ENCODE measurements around the gene KCNK17.
"Not testable (repeated sequence)": the region's sequence is repeated elsewhere in the genome, so short reads cannot be mapped to it uniquely, and the experiment has no call there.

KCNK17 gene

DNA sequence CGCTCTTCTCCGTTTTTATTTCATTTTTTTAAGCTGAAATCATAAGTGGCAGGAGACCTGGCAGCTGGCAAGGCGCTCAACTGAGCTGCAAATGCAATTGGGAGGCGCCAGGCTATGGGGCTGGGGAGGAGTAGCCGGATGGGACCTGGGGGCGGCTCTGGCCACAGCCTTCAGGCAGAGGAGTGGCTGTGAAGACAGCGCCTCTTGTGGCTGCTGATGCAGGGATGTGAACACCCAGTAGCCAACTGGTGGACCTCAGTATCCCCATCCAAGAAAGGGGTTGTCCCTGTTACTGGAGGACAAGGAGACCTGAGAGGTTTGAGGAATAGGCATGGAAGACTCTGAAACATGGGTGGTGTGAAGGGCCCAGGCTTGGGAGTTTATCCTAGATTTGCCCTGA lies 12.6 kb downstream of the KCNK17 start:
- DNase-seq, result no peak

DNA sequence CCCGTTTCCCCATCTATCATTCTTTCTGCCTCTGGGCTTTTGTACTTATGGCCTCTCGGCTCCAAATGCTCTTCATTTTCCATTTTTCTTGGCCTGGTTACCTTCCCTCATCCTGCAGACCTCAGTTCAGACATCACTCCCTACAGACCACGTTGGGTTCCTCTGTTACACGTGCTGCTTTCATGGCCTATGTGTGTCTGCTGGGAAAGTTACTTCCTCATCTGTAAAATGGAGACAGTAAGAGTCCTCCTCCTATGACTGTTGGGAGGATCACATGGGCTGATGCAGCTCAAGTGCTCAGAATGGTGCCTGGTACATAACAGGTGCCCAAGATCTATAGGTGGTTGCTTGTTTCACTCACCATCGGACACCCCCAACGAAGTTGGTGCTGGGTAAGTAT lies 13.5 kb downstream of the KCNK17 start:
- DNase-seq, result no peak

DNA sequence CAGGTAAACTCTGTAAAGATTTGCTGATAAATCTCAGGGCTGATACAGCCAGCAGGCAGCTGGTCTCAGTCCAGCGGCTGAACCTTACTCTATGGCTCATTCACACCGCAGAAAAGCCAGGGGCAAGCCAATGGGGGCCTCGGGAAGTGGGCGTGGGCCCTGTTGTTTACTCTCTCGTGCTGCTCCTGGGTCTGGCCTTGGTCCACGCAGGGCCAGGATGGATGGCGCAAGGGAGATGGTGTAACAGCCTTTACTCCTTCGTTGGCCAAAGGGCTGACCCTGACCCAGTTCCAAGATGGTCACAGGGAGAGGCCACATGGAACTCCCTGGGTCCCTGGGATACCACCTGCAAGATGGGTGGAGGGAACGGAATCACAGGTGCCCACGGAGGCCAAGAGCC lies 16.2 kb downstream of the KCNK17 start:
- DNase-seq, result no peak

DNA sequence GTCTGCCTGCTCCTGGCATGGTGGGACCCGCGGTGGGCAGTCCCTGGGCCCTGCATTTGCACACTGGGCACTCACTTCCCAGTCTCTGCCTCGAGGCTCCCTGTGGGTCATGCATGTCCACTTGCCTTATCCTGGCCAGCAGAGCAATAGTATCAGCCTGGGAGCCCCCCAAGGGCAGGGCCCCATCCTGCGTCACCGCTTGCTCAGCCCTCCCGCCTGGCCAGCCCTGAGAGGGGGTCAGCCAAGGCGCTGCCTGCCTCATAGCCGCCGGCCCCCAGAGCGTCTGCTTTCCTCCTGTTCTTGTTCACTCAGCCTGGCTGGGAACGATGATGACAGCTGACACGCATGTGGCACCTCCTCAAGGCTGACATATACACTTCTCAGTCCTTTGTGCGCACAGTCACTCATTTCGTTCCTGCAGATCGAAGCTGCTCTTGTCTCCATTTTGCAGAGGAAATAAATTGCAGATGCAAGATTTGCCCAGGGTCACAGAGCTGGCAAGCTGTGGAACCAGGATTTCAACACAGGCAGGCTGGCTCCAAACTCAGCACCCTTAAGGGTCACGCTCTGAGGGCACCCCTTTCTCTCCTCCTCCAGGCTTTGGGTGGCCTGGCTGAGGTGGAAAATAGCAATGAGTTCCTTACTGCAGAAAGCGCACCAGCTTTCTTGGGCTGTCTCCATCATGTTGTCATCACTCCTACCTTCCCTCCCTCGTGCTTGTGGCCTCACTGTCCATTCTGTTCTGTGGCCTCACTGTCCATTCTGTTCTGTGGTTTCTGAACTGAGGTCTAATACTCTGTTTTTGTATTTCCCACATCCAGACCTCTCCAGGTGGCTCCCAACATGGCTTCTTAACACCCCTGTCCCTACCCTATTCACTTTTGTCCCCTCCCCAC lies 17.2 kb downstream of the KCNK17 start:
- no peak for DNase-seq

DNA sequence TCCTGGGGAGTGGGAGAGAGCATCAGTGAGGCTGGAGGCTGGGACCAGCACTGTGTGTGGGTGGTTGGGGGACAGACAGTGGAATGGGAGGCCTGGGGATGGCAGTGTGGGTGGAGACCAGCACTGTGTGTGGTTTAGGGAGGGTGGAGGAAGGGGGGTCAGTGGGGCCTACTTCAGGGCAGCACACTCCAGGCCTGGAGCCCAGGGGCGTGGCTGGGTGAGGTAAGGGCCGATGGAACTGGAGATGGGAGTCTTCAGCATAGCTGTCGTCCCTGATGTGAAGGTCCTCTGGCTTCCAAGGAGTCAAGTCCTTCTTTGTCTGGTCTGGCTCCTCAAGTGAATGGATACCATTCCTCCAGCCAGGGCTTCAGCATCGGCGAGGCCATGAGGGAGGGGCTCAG lies 18.6 kb downstream of the KCNK17 start:
- DNase-seq, result no peak

DNA sequence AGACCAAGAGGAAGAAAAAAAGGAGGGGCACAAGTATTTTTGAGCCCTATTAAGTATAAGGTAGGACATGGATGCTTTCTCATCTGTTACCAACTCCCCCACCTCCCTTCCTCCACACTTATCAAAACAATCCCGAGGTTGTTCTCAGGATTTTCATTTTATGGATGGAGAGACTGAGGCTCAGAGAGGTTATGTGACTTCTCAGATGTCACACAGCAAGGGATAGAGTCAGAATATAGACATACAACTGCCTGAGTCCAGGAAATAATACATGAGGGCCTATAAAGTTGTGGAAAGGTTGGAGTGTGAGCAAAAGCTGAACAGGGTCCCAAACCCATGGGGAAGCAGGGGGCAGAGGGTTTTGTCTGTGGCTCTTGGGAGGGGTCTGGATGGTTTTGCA lies 19.3 kb downstream of the KCNK17 start:
- no peak for DNase-seq

DNA sequence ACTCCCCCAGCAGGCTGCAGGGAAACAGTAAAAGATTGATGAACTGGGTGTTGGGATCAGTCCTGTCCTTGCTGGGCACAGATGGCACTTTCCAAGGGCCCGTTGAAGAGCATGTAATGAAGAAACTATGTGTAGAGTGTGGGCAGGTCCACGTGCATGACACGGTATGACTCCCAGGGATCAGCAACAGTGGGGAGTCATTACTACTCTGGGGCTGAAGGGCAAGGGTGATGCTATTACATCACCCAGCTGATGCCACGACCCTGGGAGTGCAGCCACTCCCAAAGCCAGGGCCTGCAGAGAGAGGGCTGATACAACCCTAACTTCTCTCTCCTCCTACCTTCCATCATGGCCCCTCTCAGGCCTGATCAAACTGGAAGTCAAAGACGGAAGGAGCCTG lies 20.1 kb downstream of the KCNK17 start:
- DNase-seq, result no peak

DNA sequence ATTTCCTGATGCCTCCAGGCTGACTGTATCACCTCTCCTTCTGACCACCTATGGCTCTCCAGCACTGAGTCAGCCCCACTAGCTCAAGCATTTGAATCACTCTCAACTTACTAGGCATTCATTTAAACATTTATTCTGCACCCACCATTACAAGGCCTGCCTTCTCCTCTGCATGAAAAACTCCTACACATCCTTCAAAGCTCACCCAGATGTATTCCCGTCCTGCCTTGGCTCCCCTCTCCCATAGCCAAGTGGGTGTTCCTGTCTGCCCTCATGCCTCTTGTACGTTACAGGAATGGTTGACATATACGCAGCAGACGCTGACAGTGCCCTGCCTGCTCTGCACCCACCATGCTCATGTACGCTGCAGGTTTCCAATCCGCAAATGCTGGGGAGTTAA lies 21.6 kb downstream of the KCNK17 start:
- DNase-seq, result no peak

DNA sequence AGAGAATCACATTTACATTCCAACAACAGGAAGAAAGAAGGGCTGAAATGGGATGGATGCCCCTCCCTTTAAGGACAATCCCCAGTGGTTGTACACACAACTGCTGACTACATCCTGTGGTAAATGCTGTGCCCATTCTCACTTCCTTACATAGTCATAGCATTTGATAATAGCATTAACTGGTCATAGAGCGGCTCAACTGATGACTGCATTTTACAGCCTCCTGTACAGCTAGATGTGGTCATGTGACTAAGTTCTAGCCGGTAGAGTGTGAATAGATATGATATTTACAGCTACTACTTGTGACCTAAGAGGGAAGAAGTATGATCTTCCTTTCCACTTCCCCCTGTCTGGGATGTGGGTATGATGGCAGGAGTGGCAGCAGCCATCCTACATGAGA lies 24.7 kb downstream of the KCNK17 start:
- DNase-seq, result no peak

DNA sequence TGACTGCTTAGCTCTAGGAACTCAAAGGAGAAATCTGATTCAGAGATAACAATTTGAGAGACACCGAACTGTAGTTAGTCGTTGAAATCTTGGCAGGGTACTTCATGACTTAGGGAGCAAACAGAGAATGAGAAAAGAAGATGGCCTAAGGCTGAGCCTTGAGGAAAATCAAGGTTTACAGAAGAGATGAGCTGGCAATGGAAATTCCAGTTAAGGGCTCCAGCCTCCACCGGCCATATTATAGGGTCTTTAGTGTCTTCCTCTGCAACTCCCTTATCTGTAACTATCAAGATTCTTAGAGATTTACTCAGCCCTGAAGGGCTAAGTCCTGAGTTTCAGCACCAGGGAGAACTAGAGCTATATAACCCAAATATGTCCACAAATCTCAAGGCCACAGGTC lies 26.6 kb downstream of the KCNK17 start:
- DNase-seq, result no peak

DNA sequence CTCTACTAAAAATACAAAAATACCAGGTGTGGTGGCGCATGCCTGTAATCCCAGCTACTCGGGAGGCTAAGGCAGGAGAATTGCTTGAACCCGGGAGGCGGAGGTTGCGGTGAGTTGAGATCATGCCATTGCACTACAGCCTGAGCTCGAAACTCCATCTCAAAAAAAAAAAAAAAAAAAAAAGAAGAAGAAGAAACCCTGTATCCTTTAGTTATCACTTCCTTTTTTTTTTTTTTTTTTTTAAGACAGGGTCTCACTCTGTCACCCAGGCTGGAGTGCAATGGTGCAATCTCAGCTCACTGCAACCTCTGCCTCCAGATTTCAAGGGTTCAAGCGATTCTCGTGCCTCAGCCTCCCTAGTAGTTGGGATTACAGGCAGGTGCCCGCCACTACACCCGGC lies 27.6 kb downstream of the KCNK17 start:
- not testable (repeated sequence) for DNase-seq

DNA sequence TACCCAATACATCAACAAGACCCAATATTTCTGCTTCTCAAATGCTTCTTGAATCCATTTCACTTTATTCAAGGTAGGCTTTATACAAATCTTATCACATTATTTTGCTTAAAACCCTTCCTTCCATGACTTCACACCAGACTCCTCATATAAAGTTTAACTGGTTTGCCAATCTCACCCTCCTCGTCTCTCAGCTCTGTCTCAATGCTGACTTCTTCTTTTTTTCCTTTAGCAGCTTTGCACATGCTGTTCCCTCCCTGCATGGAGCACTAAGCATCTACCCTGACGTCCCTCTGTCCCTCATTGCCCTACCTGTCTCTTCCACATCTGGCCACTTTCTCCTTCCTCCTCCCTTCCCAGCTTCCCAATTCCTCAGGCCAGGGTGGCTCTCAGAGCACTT lies 31.4 kb downstream of the KCNK17 start:
- DNase-seq, result no peak

DNA sequence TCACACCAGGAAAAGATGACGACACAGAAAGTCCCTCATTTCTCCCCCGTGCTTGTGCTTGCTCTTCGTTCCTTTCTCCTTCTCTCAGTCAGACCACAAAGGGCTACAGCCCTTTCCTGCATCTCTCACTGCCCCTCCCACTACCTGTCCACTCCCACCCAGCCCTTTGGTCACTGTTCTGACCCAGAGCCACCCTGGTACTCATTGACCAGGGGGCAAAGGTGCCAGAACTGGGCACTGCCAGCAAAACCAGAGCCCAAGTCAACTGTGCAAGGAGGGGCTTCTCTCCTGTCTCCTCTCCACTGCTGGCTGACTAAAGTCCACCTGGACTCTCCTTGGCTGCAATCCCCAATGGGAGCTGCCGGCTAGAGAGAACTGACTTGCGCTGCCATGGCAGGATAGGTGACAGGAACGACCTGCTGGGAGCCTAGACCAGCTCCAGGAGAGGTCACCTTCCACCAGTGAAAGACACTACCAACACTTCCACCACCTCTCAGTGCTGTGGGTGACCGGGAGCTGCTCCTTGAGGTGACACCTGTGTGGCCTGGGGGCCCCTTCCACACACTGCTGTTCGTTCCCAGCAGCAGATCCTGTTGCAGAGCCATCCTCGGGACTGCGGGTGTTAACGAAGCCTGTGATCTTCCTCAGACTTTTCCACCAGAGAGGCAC lies 32.8 kb downstream of the KCNK17 start:
- DNase-seq, result no peak

DNA sequence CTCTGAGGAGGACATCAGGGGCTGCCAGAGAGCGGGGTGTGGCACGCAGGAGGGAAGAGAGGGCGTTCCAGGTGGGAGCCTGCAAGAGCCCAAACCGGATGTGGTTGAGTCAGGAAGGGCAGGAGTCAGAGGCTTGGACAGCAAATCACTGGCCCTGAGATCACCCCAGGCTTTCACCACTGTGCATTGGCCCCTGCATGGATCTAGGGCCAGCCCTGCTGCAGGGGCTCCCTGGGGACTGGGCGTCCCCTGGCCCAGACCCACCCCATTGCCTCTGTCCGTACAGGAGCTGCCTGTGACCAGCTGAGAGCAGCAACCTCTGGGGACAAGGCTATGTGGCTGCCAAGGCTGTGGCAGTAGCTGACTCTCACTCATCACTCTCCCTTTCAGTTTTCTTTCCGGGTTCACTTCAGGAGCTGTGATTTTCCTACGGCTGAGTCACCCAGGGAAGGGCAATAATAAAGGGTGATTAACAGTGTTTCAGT lies 33.9 kb downstream of the KCNK17 start:
- DNase-seq, result no peak

DNA sequence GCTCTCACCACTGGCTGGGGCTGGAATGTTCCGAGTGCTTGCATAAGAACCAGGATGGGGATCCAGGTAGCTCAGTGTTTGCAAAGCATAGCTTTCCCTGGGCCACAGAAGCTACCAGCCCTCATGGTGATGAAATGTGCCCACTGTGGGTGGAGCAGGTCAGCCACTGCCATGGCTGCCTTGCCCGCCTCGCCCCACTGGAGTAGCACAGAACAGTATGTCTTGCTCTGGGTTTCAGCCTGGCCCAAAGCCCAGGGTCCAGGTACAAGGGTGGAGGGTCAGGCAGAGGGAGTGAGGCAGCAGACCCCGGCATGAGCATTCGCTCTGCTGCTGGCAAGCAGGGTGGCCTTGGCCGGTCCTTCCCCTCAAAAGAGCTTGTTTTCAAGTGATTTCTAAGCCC lies 34.7 kb downstream of the KCNK17 start:
- no peak for DNase-seq

DNA sequence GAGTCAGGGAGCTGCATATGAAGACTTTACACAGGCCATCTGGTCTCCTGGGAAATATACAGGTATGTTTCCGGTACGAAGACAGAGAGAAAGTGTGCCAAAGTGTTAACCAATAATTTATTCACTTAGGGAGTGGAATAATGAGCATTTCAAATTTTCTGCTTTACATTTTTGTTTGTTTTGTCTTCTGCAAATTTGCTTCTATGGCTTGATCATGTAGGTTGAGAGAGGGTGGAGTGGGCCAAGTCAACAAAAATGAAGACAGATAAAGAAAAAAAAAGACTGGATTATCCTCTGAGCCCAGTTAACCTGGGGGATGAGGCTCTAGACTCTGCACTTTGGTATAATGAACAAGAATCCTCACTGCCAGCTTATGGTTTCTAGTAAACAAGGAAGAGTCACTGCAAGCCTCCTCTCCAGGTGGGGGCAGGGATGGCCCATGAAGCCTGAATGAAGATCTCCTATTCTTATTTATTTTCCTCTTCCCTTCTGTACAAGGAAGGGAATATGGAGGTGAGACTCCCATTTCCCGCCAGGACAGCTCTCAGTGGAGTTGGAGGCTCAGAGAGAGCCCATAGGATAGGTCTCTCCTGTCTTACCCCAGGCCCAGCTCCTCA lies 37.7 kb downstream of the KCNK17 start:
- DNase-seq, result no peak

DNA sequence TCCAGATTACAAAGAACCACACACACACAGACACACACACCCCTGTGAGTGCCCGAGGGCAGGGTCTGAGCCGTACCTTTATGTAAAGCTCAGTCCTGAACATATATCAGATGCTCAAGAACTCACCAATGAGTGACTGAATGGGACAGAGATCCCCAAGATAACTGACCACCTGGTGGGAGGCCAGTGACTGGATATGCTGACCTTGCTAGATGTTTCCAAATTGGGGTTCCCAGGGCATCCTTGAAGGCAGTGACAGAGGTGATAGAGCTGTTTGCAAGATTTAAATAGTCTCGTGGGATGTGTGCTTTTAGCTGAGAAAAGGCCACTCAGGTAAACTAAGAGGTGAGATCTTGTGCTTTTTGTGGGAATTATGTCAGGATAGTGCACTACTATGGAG lies 39.3 kb downstream of the KCNK17 start:
- DNase-seq, result no peak

DNA sequence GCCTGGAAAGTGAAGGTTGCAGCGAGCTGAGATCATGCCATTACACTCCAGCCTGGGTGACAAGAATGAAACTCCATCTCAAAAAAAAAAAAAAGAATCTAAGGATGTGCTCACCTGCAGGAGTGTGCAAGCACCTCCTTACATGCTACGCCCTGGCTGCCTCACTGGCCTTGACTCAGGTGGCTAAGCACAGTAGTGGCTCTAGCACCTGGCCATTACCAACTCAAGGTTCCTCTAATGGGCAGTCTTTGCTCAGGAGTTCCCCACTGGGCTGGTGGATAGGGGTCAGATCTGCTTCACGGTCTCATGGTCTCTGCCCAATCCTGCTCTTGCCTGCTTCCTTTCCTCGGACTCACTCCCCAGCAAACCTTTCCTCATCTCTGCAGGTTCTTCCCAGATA lies 39.7 kb downstream of the KCNK17 start:
- no peak for DNase-seq

DNA sequence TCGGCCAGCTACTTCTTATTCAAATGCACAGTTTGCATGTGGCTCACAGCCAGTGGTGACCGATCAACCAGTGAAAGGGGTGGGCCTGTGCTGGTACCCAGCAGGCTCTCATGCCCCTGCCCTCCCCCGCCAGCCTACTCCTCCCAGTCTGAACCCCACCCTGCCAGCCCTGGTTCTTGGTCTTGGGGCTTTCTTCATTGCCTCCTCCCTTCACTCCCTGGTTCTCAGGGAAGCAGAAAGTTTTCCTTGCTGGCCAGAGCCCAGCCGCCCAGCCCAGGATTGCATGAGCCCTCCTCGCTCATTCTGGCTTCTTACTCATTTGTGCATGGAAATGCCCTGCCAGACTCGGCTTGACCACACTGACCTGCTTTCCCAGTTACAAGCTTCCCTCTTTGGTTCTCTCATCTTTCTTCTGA lies 40.8 kb downstream of the KCNK17 start:
- no peak for DNase-seq

DNA sequence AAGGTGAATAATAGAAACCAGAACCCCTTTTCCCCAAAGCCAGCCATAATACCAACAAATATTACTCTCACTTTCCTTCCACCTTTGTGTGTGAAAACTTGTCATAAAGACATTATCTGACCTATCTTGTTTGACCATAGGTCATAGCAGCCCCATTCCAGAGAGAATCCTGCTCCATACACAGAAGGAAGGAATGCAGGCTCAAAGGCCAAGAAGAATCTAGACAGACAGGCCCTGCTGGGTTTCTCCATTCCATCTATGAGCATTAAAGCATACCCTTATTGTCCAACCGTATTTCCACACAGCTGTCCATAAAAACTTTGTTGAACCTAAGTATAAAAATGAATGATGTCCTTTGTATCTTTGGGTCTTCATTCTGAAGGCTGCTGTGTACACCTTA lies 44.3 kb downstream of the KCNK17 start:
- no peak for DNase-seq

DNA sequence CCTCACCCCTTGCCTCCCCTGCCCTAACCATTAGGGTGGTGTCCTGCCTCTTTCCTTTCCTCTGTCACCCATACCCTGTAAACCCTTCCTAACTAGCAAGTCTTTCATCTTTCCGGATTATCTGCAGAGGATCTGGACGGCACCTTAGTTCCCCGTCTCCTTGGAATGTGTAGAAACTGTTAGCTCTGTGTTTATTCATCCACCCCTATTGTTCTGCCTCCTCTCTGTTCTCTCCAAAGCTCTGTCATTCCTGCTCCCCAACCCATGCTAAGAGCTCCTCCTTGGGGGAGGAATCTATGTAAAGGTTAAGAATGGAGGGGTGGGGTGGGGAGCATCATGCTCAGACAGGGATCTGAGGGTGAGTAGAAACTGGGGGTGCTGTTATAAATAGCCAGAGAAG lies 45.5 kb downstream of the KCNK17 start:
- no peak for DNase-seq

DNA sequence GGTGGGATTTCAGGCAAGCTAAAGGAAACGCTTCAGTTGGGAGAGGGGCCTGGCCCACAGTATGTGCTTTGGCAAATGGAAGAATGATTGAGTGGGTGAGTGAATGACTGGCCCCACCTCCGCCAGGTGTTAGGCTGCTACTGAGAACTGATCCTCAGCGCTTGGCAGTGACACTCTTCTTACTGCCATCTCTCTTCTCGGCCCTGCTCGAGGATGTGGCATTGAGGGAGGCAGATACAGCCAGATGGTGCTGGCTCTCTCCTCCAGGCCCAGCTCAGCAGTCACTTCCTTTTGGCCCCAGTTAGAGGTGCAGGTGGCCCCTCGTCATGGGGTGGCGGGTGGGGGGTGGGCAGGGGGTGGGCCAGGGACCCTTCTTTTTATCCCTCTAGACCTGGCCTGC lies 46.0 kb downstream of the KCNK17 start:
- no peak for DNase-seq

DNA sequence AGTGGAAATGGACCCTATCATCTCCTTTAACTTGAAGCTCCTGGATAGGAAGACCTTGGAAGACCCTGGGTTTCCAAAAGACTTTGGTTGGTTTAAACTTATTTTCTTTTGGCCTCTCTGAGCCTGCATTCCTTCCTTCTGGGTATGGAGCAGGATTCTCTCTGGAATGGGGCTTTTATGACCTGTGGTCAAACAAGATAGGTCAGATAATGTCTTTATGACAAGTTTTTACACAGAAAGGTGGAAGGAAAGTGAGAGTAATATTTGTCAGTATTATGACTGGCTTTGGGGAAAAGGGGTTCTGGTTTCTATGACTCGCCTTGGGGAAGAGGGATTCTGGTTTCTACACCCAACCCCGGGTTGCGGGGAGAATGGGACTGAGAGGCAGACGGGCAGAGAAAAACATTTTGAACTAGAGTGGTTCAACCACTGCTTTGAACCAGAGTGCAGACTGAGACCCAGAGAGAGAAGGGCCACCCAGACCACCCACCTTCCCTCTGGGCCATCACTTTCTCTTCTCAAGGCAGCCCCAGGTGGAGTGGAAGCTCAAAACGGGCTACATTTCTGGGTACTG lies 47.4 kb downstream of the KCNK17 start:
- DNase-seq, result no peak

DNA sequence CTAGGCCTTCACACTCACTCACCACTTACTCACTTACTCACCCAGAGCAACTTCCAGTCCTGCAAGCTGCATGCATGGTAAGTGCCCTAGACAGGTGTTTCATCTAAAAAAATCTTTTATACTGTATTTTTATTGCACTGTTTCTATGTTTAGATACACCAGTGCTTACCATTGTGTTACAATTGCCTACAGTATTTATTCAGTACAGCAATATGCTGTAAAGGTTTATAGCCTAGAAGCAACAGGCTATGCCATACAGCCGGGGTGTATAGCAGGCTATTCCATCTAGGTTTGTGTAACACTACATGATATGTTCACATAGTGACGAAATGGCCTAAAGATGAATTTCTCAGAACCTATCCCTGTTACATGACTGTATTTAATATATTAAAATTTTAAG lies 47.8 kb downstream of the KCNK17 start:
- no peak for DNase-seq

Data from HCEC 1CT (cell line).